Placental epithelial cell (primary cell): ENCODE measurements around the gene ASXL1. TPM values are rescaled to one million over a fixed set of nuclear protein-coding genes. Genes with fewer than 3 reads are reported as not detected.

ENCODE experiments used
- total RNA-seq: library from RNA; depleted of rRNA; stranded (reverse); fragments of >200 nt; gene quantifications from 2 replicates; pipeline ENCODE4 v1.2.3, GENCODE V29; 2012

ASXL1 gene
- total RNA-seq: 49.2 and 62.4 TPM in 2 replicates

GRCh38 chr20:32357869-32358631 is at the start of gene ASXL1:
ASXL1 (plus strand) TSS chr20:32358331; CDS start chr20:32358776, 445 bp downstream.

Other genes with a start within 250 kb of the ASXL1 start
- 52.6 and 64.3 TPM in 2 replicates for gene TM9SF4, start 248.6 kb upstream of the ASXL1 start, total RNA-seq
- gene PLAGL2, start 150.6 kb upstream of the ASXL1 start, total RNA-seq: 5.1 and 5.6 TPM in 2 replicates
- gene POFUT1, start 150.5 kb upstream of the ASXL1 start, total RNA-seq: 34.5 and 38.6 TPM in 2 replicates
- gene KIF3B, start 80.7 kb upstream of the ASXL1 start, total RNA-seq: 16.5 and 21.5 TPM in 2 replicates
- gene NOL4L, start 227.0 kb downstream of the ASXL1 start, total RNA-seq: 4.8 and 5.5 TPM in 2 replicates